Bronchial epithelial cell (primary cell): ENCODE data around the gene LIG3. TPM values are rescaled to one million over a fixed set of nuclear protein-coding genes. Genes with fewer than 3 reads are reported as not detected.
A peak's percentile ranks its signal among the peaks of the same experiment; 100 is the strongest.

ENCODE experiments used
- DNase-seq: peaks from one replicate; pipeline ENCODE4 v3.0.0-alpha.2; 2010; ENCODE audit warnings: low read depth
- FAIRE-seq: peaks from 2 replicates; lab custom pipeline; 2011; peaks lifted over from hg19 to GRCh38; lab: Jason Lieb, UNC
- H3K27me3 ChIP-seq: 2 replicates; pipeline ENCODE4 v1.5.1; 2011; ENCODE audit warnings: low read length; ENCODE audit not compliant: control insufficient read depth, insufficient read depth
- H3K36me3 ChIP-seq: 2 replicates; pipeline ENCODE4 v1.5.1; 2011; ENCODE audit warnings: low read length; ENCODE audit not compliant: control insufficient read depth, insufficient read depth
- H3K4me3 ChIP-seq: 2 replicates; pipeline ENCODE4 v1.5.1; 2011; ENCODE audit warnings: mild to moderate bottlenecking, low read depth, low read length, control low read depth
- CTCF ChIP-seq: IDR thresholded peaks from 2 replicates; pipeline ENCODE4 v1.5.1; 2011; ENCODE audit warnings: mild to moderate bottlenecking, moderate library complexity, low read length, control low read depth, inconsistent platforms; ENCODE audit not compliant: insufficient read depth, severe bottlenecking
- total RNA-seq: library from RNA; depleted of rRNA; stranded (reverse); fragments of >200 nt; gene quantifications from 2 replicates; pipeline ENCODE4 v1.2.1, GENCODE V29; 2014

The LIG3 gene
- total RNA-seq, 1 donor from 2014 or later: 39.5 TPM

- no peak for FAIRE-seq
- TF ChIP-seq CTCF: no peak
- no peak overlapping the region for H3K4me3 ChIP-seq
- peak; percentile 69 for DNase-seq
- H3K36me3 ChIP-seq: no peaks in the 10 kb centered on the region
- H3K27me3 ChIP-seq: no peaks in the 10 kb centered on the region
These were observed 66.5 kb downstream of the LIG3 start for GRCh38 chr17:35046740-35047283.

- Histone ChIP-seq H3K27me3 (no peaks in the 10 kb centered on the region), H3K36me3 (no peaks in the 10 kb centered on the region), H3K4me3 (no peak overlapping the region)
- no peak for FAIRE-seq
- TF ChIP-seq CTCF: no peak
- no peak for DNase-seq
These were observed 68.5 kb downstream of the LIG3 start for GRCh38 chr17:35048685-35049379.

DNA sequence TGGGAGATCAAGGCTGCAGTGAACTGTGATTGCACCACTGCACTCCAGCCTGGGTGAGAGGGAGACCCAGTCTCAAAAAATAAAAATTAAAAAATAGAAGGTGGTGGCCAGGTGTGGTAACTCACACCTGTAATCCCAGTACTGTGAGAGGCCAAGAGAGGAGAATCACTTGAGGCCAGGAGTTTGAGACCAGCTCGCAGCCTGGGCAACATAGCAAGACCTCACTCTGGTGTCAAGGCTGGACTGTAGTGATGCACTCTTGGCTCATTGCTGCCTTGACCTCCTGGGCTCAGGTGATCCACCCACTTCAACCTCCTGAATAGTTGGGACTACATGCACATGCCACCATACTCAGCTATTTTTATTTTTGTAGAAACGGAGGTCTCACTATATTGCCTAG, 69.9 kb downstream of the LIG3 start:
- FAIRE-seq (no peak), DNase-seq (no peak)
- Histone ChIP-seq H3K27me3 (no peaks in the 10 kb centered on the region), H3K4me3 (no peak overlapping the region), H3K36me3 (no peaks in the 10 kb centered on the region)
- no peak for TF ChIP-seq CTCF

DNA sequence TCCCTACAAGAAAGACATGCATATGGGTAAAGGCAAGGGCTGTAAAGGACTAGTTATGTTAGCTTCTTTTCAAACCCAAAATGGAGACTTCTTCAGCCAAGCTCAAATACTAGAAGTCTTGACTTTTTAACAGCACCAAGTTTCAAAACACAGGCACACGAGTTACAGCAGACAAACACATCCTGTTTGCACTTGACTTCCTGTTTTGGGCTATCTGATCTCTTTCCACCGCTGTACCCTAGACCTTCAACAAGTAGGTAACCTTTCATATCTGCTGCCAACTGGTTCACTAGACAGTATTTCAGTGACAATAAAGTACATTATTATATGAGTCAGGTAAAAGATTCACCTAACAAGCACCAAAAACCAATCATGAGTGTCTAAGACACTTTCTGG, 70.9 kb downstream of the LIG3 start:
- FAIRE-seq (no peak), DNase-seq (peak; percentile 12)
- Histone ChIP-seq H3K27me3 (no peaks in the 10 kb centered on the region), H3K36me3 (no peaks in the 10 kb centered on the region), H3K4me3 (no peak overlapping the region)
- no peak for TF ChIP-seq CTCF

DNA sequence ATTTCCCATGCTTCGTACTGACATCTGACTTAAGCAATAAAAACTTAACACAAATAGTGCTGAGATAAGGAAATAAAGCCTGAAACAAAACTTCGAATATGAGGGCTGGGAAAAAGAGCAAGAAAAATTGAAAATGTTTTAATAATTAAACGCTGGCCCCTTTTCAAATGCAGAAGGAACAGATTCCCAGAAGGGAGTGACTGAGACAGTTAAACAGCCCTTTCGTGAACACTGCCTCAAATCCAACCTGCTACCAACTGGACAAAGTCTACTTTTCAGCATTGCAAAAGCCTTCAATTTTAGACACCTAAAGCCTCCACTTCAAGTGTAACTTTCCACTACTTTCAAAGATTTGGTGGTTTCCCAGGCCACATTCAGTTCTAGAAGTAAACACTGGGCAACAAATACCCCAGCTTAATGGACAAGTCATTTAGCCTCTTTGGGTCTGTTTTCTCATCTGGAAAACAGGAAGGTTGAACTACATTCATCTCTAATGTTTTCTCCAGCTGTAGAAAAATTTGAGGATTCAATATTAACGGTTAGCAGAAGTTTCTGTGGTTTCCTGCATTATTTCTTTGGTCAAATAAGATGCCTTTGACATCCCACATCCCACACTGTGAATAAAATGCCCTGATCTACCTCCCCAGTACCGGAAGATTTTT, 71.4 kb downstream of the LIG3 start:
- FAIRE-seq (no peak), DNase-seq (no peak)
- no peaks in the 10 kb centered on the region for H3K36me3 ChIP-seq
- no peak overlapping the region for H3K4me3 ChIP-seq
- no peaks in the 10 kb centered on the region for H3K27me3 ChIP-seq
- TF ChIP-seq CTCF: no peak

DNA sequence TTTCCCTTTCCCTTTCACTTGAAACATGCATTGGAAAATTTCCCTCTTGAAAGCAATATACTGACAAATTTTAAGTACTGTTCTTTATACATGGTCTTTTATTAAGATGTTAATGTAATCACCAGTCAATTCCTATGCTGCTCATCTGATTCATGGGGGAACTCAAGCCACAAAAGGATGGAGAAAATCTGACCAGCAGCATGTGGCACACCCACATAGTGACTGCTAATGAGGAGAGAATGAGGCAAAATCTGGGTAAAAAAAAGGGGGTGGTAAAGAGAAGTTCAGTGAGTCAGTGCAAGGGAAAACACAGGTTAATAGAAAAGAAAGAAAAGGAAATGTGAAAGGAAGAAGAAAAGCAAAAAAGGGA, 71.9 kb downstream of the LIG3 start:
- FAIRE-seq: no peak
- Histone ChIP-seq H3K4me3 (no peak overlapping the region), H3K36me3 (no peaks in the 10 kb centered on the region), H3K27me3 (no peaks in the 10 kb centered on the region)
- DNase-seq: no peak
- TF ChIP-seq CTCF: no peak
